Fibroblast of villous mesenchyme (primary cell): ENCODE measurements around the gene CEBPB. TPM values are rescaled to one million over a fixed set of nuclear protein-coding genes. Genes with fewer than 3 reads are reported as not detected.
"Not testable (repeated sequence)": the region's sequence is repeated elsewhere in the genome, so short reads cannot be mapped to it uniquely, and the experiment has no call there.

Experiments used
- DNase-seq: peaks from one replicate; pipeline ENCODE4 v3.0.0-alpha.2; 2010; ENCODE audit warnings: low read depth
- H3K4me3 ChIP-seq: 2 replicates; pipeline ENCODE4 v1.5.1; 2011; ENCODE audit warnings: low read depth, mild to moderate bottlenecking, low read length
- total RNA-seq: library from RNA; depleted of rRNA; stranded (reverse); fragments of >200 nt; gene quantifications from 2 replicates; pipeline ENCODE4 v1.2.3, GENCODE V29; 2012
- TF ChIP-seq, protein P1 (sequence below): IDR thresholded peaks from 2 replicates; pipeline ENCODE4 v1.5.1; 2012; ENCODE audit warnings: low read depth, mild to moderate bottlenecking, low read length; ENCODE audit not compliant: insufficient read depth

CEBPB gene
- total RNA-seq, 1 donor = 70.4 TPM

DNA sequence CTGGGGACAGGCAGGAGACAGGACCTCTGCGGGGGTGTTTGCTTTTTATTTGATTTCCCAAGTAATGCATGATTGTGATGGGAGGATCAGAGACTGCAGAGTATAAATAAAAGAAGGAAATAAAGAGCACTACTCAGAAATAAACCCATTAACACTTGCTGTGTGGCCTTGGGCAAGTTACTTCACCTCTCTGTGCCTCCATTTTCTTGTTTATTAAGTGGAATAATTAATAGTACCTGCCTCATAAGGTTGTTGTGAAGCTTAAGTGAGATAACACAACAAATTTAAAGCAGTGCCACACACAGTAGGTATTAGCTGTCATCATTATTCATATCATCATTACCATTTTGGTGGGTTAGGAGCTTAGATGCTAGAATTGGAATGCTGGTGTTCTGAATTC, 8.1 kb downstream of the CEBPB start:
- TF ChIP-seq, protein P1, sequence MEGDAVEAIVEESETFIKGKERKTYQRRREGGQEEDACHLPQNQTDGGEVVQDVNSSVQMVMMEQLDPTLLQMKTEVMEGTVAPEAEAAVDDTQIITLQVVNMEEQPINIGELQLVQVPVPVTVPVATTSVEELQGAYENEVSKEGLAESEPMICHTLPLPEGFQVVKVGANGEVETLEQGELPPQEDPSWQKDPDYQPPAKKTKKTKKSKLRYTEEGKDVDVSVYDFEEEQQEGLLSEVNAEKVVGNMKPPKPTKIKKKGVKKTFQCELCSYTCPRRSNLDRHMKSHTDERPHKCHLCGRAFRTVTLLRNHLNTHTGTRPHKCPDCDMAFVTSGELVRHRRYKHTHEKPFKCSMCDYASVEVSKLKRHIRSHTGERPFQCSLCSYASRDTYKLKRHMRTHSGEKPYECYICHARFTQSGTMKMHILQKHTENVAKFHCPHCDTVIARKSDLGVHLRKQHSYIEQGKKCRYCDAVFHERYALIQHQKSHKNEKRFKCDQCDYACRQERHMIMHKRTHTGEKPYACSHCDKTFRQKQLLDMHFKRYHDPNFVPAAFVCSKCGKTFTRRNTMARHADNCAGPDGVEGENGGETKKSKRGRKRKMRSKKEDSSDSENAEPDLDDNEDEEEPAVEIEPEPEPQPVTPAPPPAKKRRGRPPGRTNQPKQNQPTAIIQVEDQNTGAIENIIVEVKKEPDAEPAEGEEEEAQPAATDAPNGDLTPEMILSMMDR = no peak
- no peak for DNase-seq
- no peak overlapping the region for H3K4me3 ChIP-seq

DNA sequence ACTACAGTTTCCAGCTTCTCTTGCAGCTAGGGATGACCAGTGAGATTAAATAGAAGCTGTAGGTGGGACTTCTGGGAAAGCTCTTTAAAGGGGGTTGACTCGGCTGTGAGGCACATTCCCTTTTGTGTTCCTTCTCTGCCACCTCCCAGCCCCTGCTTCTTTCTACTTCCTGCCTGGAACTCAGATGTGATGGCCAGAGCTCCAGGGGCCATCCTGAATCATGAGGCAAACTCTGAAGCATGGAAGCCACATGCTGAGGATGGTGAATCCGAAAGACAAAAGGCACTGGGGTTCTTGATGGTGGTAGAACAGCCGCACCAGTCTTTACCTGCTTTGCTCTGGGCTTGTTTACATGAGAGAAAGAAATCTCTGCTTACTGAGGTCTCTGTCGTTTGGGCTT, 9.1 kb downstream of the CEBPB start:
- H3K4me3 ChIP-seq = no peak overlapping the region
- DNase-seq = no peak
- TF ChIP-seq, protein P1 = no peak

DNA sequence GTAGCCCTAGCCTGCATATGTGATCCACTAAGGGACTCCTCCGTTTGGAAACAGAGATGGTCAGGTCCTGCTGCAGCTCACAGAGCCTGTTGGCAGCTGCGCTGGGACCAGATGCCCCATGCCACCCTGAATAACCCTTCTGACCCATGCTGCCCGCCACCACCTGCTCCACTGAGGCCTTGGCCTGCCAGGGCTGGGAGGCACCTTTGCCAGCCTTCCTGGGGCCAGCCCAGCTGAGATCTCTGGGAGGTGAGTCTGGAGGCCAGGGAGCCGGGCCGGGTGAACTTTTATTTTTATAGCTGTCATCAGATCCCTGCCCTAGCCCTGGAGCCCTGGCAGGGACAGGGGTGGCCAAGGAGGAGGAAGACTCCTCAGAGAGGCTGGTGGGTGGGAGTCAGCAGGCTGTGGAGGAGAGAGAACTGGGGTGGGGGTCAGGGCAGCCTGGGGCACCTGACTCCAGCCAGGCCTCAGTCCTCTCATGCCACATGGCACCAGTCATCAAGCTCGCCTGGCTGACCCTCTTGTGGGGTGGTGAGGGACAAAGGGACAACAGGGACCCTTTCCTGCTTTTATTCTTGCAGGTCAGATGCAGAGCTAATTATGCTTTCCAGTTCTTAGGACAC, 10.0 kb downstream of the CEBPB start:
- no peak for DNase-seq
- no peak overlapping the region for H3K4me3 ChIP-seq
- TF ChIP-seq, protein P1 = no peak

DNA sequence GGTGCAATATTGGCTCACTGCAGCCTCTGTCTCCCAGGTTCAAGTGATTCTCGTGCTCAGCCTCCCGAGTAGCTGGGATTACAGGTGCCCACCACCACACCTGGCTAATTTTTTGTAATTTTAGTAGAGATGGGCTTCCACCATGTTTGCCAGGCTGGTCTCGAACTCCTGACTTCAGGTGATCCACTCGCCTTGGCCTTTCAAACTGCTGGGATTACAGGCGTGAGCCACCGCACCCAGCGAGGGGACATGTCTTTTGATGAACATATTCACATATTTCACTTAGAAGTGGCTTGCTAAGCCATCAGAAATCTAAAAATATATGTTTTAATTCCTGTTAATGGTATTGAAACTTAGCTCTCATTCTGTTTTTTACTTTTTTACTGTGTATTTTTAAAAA, 11.1 kb downstream of the CEBPB start:
- not testable (repeated sequence) for H3K4me3 ChIP-seq, DNase-seq

DNA sequence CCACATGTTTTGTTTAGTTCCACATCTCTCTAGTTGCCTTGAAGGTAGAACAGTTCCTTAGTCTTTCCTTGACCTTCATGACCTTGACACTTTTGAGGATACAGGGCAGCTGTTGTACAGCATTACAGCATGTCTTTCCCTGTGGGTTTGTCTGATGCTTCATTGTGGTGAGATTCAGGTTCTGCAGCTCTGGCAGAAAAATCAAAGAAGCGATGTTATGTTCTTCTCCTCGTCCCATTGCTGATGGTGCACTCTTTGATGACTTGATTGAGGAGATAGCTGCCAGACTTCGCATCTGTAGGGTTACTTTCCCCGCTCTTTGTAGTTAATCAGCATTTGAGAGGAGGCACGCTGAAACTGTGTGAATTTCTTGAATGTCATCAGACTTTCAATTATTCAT, 12.0 kb downstream of the CEBPB start:
- DNase-seq = no peak
- no peak overlapping the region for H3K4me3 ChIP-seq
- TF ChIP-seq, protein P1 = no peak

DNA sequence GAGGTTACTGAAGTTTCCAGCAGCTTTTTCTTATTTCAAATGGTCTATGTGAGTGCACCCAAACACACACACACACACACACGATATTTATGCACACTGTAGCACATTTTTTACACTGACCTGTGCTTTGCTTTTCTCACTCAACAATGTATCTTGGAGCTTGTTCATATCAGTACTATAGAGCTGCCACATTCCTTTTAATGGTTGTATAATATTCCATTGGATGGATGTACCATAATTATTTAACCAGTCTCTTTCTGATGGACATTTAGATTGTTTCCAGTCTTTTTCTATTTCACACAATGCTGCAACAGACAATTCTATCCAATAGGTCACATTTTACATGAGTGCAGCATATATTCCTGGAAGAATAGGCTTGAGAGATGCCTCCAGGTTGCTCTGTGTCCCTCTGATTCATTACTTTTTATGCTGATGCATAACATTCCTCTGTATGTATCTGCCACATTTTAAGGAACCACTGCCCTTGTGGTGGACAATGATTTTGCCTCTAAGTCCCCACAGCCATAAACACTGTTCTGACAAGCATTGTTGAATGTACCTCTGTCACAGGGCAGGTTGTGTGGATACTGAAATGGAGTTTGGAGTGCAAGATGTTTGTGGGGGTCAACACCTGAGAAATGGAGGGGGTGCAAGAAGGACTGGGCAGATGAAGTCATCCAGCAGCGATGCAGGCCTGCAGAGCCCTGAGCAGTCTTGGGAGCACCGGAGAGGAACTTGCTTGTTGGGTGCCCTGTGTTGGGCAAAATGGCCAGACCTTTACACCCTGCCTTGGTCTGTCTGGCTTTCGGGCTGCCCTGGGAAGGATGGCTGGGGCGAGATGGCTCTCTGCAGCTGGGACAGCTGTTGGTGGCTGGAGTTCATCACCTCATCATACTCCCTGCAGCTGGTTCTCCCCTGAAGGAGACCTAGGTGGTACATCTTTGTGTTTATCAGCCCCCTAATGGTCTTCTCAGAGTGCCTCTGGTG, 13.6 kb downstream of the CEBPB start:
- DNase-seq = no peak
- TF ChIP-seq, protein P1 = no peak
- no peak overlapping the region for H3K4me3 ChIP-seq

DNA sequence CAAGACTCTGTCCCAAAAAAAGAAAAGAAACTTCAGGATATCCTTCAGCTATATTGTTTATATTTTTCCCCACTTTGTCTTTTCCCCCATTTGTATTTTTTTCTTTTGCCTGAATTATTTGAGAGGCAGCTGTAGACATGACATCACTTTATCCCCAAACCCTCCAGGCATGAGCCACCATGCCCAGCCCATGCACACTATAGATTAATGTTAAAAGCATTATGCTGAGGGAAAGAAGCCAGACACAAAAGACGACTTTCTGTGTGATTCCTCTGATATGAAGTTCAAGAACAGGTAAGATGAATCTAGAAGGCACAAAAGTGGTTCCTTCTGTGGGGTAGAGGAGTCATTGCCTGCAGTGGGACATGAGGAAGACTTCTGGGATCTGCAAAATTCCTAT, 16.4 kb downstream of the CEBPB start:
- no peak for DNase-seq
- TF ChIP-seq, protein P1 = no peak
- no peak overlapping the region for H3K4me3 ChIP-seq
